ENCODE results near the gene TPRG1. TPM values are rescaled to one million over a fixed set of nuclear protein-coding genes. Genes with fewer than 3 reads are reported as not detected.

The TPRG1 gene
- total RNA-seq, 4 donors from 2014 or later = 2.3 to 14.9 (median 4.1) TPM; not detected in 1

DNA sequence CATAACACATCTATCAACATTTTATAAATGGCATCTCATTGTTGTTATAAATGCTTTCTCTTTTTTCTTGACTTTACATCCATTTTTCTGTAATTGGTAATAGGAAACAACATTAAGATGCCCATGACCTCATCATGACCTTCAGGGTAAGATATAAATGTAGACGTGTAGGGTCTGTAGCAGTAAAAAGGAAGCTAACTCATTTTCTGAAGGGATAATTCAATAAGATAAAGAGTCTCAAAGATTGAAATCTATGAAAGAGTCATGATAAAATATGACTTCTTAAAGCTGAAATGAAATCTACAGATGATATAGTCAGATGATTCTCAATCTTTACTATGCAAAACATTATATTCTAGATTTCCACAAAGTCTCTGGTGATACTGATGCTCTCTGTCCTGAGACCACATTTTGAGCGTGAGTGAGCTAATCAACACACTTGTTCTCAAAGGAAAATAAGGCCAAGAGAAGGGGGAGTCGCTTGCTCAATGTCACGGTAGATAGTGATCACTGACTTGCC is 38.5 kb downstream of the TPRG1 start:
- TF ChIP-seq POLR2AphosphoS5 (IDR thresholded peaks at IDR 0.05) (no peak), EP300 (IDR thresholded peaks at IDR 0.05; ENCODE audit: low read depth) (no peak)
- H3K27me3 ChIP-seq = no peaks in the 10 kb centered on the region
- H3K4me1 ChIP-seq = no peaks in the 10 kb centered on the region
- no peak overlapping the region for H3K4me3 ChIP-seq
- no peaks in the 10 kb centered on the region for H3K36me3 ChIP-seq
- no peak for DNase-seq
- in situ Hi-C loops (cut with MboI; ENCODE audit: low pct_ligation_motif_present in 1 of 4, low pct_unique_long_range_greater_than_20kb in 1 of 4, low sequenced_read_pairs in 3 of 4) (no loop called here), intact Hi-C loops (cut with DNase I; ENCODE audit: low total_unique reads) (no loop called here)
- no peaks in the 10 kb centered on the region for H3K9me3 ChIP-seq
- H3K27ac ChIP-seq = no peak overlapping the region
- 85 to 97% methylated on average over 3 to 4 of the region's 4 CpGs for WGBS, 2 donors (ENCODE audit: low coverage in 1 of 2)

DNA sequence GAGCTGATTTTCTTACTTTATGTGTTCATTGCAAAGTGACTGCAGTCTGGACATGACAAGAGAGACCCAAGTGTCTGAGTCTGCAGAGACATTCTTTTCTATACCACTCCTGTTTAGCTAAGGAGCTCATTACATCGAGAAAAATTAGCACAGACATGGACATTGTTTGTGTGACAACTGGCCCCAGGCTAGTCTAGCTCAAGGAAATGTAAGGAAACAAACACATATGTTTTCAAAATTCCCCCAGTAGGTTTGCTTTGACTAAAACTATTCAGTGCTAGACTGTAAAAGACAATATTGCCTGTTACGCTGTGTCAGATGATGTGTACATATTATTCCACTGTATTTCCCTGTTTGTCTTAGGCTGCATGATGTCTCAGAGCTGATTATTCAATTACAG is 40.9 kb downstream of the TPRG1 start:
- TF ChIP-seq EP300 (IDR thresholded peaks at IDR 0.05; ENCODE audit: low read depth) = no peak
- no peak for TF ChIP-seq POLR2AphosphoS5 (IDR thresholded peaks at IDR 0.05)
- TF ChIP-seq, protein P1, sequence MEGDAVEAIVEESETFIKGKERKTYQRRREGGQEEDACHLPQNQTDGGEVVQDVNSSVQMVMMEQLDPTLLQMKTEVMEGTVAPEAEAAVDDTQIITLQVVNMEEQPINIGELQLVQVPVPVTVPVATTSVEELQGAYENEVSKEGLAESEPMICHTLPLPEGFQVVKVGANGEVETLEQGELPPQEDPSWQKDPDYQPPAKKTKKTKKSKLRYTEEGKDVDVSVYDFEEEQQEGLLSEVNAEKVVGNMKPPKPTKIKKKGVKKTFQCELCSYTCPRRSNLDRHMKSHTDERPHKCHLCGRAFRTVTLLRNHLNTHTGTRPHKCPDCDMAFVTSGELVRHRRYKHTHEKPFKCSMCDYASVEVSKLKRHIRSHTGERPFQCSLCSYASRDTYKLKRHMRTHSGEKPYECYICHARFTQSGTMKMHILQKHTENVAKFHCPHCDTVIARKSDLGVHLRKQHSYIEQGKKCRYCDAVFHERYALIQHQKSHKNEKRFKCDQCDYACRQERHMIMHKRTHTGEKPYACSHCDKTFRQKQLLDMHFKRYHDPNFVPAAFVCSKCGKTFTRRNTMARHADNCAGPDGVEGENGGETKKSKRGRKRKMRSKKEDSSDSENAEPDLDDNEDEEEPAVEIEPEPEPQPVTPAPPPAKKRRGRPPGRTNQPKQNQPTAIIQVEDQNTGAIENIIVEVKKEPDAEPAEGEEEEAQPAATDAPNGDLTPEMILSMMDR (IDR thresholded peaks at IDR 0.05) = no peak
- TF ChIP-seq POLR2A (IDR thresholded peaks at IDR 0.05) = no peak
- Histone ChIP-seq H3K36me3 (no peaks in the 10 kb centered on the region), H3K4me3 (no peak overlapping the region), H3K27ac (no peak overlapping the region), H3K4me1 (no peaks in the 10 kb centered on the region), H3K27me3 (no peaks in the 10 kb centered on the region), H3K9me3 (no peaks in the 10 kb centered on the region)
- 40 to 62% methylated on average over 2 of the region's 2 CpGs for WGBS, 2 donors (ENCODE audit: low coverage in 1 of 2)
- intact Hi-C loops (cut with DNase I; ENCODE audit: low total_unique reads) = no loop called here
- in situ Hi-C loops (cut with MboI; ENCODE audit: low pct_ligation_motif_present in 1 of 4, low pct_unique_long_range_greater_than_20kb in 1 of 4, low sequenced_read_pairs in 3 of 4) = no loop called here
- DNase-seq = no peak

DNA sequence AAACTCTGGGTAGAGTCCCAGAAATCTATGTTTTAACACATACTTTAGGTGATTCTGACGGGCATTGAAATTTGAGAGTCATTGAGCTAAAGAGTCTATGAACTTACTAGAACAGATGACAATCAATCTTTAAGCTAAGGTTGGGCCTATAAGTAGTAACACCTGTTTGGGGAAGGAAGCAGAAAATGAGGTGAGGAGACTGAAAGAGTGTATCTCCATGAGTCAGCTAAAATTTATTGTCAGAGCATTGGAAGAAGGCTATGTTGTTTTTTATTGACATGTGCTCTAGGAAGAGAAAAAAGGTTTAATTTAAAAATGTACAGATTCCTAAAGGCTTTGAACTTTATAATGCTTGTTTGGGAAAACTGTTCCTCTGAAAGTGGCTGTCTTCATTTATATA is 42.9 kb downstream of the TPRG1 start:
- Histone ChIP-seq H3K27me3 (no peaks in the 10 kb centered on the region), H3K9me3 (no peaks in the 10 kb centered on the region), H3K27ac (no peak overlapping the region), H3K4me1 (no peaks in the 10 kb centered on the region), H3K36me3 (no peaks in the 10 kb centered on the region), H3K4me3 (no peak overlapping the region)
- TF ChIP-seq, protein P1 (IDR thresholded peaks at IDR 0.05) = no peak
- no peak for TF ChIP-seq POLR2AphosphoS5 (IDR thresholded peaks at IDR 0.05)
- no peak for TF ChIP-seq POLR2A (IDR thresholded peaks at IDR 0.05)
- TF ChIP-seq EP300 (IDR thresholded peaks at IDR 0.05; ENCODE audit: low read depth) = no peak
- no peak for DNase-seq
- intact Hi-C loops (cut with DNase I; ENCODE audit: low total_unique reads) (no loop called here), in situ Hi-C loops (cut with MboI; ENCODE audit: low pct_ligation_motif_present in 1 of 4, low pct_unique_long_range_greater_than_20kb in 1 of 4, low sequenced_read_pairs in 3 of 4) (no loop called here)
- 83% methylated on average over 1 of the region's 1 CpG; no CpG with 5 or more reads in 1 of the 2 donors for WGBS, 2 donors (ENCODE audit: low coverage in 1 of 2)

DNA sequence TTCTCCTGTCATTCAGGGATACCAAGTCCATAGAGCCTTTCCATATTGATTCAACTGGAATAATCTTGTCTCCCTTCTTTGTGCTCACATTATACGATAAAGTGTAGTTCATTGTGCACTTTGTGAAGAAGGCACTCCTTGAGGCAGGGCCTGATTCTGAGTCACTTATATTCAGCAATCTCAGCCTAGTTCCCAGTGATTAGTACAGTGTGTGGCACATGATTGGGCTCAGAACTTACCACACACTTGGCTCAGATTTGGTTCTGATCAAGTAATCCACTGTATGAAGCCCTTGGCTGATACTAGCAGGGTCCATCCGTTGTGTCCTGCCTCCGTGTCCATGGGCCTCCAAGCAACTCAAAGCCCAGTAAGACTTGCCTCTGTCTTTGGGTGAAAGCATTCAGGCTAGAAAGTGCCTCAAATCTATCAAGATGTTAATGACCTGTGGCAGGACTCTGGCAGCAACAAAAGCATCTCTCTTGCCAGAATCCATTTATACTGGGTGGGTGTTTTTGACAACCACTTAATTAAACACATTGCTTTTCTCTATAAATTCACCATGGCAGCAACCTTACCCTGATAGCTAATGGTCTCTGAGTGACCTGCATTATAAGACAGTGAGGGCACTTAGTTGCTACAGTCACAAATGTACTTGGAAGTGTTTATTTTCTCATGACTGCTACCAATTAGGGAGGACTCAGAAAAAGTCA is 51.3 kb downstream of the TPRG1 start:
- TF ChIP-seq EP300 (IDR thresholded peaks at IDR 0.05; ENCODE audit: low read depth) (no peak), POLR2A (IDR thresholded peaks at IDR 0.05) (no peak), POLR2AphosphoS5 (IDR thresholded peaks at IDR 0.05) (no peak)
- TF ChIP-seq, protein P1 (IDR thresholded peaks at IDR 0.05) = no peak
- no peaks in the 10 kb centered on the region for H3K9me3 ChIP-seq
- intact Hi-C loops (cut with DNase I; ENCODE audit: low total_unique reads) = no loop called here
- no peak for DNase-seq
- 38 to 48% methylated on average over 1 to 3 of the region's 3 CpGs for WGBS, 2 donors (ENCODE audit: low coverage in 1 of 2)
- no peak overlapping the region for H3K27ac ChIP-seq
- no peaks in the 10 kb centered on the region for H3K27me3 ChIP-seq
- H3K36me3 ChIP-seq = no peaks in the 10 kb centered on the region
- in situ Hi-C loops (cut with MboI; ENCODE audit: low pct_ligation_motif_present in 1 of 4, low pct_unique_long_range_greater_than_20kb in 1 of 4, low sequenced_read_pairs in 3 of 4) = no loop called here
- H3K4me3 ChIP-seq = no peak overlapping the region
- H3K4me1 ChIP-seq = no peaks in the 10 kb centered on the region
